HG03342 (cell line): ENCODE measurements around the gene SLC46A2.
A peak's percentile ranks its signal among the peaks of the same experiment; 100 is the strongest.

Experiments used
- ATAC-seq: cut with Tn5 transposase; IDR thresholded peaks from one replicate; pipeline ENCODE4 v1.9.1; 2021; ENCODE audit warnings: mild to moderate bottlenecking, moderate library complexity; ENCODE audit not compliant: unreplicated experiment

The SLC46A2 gene

DNA sequence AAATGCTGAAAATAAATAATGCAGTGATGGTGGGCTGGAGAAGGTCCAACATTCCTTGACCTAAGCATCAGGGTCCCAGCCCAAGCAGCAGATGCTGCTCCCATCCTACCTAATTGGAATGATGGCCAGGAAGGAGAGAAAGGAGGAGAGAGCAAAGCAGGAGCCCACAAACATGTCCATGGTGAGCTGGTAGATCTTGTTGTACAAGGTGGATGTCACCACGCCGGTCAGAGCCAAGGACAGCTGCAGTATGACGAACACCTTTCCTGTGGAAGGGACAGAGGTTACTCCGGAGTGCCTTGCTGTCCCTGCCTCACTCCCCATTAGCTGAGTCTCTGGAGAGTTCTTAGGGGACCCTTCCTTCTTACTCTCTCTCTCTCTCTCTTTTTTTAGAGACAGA, 4.3 kb downstream of the SLC46A2 start:
- ATAC-seq: no peak

DNA sequence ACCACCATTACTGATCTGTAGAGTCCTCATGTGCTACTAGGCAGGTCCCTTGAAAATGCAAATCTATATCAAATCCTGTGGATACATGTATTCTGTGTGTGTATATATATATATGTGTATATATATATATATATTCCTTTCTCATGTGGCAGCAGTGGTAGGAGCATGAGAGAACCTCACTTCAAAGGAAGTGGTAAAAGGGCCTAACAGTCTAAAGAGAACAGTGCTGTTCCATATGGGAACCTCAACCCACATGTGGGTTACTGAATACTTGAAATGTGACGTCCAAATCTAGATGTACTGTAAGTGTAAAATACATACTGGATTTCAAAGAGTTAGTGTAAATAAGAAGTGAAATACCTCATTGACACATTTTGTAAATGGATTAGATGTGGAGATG, 5.4 kb downstream of the SLC46A2 start:
- ATAC-seq: no peak

DNA sequence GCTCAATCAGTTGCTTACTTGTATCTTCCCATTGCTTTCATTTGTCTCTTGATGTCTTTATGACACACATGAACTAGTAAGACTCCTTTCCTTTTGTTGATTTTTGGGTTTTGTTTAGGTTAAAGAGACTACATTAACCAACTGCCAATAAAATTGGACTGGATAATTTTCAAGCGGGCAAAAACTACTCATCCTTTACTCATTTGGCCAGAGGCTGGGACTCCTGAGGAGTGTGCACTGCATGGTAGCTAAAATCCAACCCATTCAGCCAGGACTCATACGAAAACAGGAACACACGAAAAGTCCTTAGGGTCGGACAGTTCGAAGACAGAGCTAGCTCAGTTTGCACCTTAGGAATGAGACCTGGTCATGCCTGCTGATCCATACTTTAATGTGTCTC, 6.0 kb downstream of the SLC46A2 start:
- no peak for ATAC-seq

DNA sequence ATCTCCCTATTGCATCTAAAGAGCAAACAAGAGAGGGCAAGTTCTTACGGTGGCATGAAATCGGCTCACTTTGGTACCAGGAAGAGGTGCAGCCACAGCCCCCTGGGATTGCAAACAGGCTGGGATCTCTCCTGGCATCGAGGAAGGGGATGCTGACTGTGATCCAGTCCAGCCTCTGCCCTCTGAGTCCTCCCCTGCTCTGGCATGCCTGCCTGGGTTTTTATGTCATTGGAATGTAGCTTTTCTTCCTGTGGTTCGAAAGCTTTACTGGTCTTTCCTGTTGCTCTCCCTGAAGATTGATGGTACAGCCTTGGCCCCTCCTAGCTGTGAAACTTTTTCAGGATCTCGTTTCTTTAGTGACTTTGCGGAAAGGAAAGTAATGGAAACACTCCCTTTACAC, 6.6 kb downstream of the SLC46A2 start:
- ATAC-seq: no peak

DNA sequence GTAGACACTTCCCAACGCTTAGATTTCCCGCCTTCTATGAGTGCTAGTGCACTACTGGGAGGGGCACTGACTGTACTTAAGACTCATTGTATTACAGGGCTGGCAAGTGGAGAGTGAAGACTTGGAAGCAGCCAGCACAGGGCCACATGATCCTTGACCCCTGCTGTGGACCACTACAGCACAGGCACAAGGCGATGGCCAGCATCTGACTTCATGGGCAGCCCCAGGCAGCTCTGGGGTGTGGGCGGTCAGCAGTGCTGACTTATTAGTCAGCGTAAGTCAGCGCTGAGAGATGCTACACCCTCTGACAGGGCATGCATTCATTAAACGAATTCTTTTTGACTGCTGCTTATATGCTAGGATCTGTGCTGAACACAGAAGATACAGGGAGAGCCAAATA, 9.3 kb downstream of the SLC46A2 start:
- ATAC-seq: no peak

DNA sequence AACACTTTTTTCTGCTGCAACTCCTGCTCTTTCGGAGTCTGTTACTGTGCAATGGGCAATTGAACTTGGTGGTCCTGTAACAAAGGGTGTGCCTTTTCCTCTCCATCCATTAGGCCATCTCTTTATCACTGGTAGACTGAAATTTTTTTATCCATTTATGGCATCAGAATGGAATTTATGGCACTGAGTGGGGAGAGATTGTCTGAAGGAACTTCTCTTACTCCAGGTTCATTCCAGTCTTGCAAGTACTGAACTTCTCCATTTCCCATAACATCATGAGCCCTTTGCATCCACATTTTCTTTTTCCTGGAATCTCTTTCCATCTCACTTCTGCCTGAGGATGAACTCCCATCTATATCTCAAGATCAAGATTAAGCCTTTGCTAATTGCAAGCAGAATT, 10.0 kb downstream of the SLC46A2 start:
- no peak for ATAC-seq

DNA sequence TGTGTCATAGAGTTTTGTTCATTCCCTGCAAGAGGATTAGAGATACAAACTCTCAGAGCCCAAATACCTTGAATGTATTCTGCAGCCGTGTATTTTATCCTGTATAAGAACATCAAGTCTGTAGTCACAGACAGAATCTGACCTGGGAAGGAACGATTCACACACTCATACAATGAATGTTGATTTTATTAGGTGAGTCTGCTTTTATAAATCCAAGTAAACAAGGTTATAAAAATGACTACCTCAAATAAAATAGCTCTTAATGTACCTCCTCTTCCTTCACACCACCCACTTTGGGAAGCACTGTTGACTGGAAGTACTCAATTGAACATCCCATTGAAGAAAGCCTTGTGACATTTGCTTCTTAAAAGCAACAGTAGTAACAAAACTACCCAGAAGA, 11.9 kb downstream of the SLC46A2 start:
- ATAC-seq: no peak

DNA sequence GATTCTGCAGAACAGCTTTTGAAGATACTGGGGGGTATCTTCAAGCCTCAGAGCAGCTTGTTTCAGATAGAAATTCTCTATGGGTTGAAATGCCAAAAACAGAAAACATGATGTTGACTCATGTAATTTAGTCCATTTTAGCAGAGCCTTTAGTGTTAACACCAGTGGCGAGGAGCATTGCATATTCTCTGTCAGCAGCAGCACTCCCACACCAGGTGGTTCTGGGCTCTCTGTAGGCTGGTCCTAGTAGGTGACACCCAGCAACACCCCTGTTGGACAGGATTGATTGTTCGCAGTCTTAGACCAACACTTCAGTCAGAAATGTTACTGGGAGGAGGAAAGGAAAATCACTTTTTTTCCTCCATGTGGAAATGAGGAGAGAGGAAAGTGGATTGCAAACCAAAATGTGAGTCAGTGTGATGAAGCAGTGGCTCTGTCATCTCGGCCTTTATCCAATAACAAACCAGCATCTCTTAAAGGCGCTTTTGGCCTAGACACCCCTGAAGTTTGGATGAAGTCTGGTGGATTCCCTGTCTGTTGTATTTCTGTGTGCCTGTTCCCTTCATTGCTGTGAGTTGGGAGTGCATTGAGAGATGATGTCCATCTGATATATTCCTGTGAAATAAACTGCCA, 16.8 kb downstream of the SLC46A2 start:
- no peak for ATAC-seq

DNA sequence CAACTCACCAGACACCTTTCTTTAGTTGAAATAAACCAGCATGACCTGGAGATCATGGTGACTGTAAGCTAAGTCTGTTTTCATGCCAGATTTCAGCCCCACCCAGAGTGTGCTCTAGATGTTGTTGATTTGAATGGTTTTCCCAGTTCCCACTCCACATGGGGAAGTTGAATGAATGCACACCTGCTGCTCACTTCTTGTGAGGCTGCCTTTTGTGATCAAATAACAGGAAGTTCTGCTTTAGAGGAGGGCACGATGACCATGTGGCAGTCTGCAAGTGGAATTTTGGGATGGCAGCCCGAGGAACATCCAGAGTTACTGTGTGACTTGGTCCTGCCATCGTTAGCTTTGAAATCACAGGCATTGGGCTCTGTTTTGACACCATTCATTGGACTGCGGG, 18.7 kb downstream of the SLC46A2 start:
- no peak for ATAC-seq

DNA sequence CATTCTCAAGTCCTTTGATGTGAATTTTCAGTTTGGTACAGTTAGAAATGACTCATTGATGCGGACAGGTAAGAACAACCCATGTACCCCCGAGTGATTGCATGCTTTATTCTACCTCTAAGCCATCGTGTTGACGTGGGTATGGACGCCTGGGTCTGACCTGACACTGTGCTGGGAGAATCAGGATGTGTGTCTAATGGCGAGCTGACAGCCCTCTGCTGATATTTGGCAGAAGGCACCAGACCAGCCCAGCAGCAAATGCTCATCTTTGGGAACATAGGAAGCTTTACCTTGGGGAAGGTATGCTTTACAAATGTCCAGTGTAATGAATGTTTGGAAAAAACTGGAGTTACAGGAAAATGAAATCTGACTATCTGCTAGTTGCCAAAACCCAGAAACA, 20.1 kb downstream of the SLC46A2 start:
- ATAC-seq: no peak

DNA sequence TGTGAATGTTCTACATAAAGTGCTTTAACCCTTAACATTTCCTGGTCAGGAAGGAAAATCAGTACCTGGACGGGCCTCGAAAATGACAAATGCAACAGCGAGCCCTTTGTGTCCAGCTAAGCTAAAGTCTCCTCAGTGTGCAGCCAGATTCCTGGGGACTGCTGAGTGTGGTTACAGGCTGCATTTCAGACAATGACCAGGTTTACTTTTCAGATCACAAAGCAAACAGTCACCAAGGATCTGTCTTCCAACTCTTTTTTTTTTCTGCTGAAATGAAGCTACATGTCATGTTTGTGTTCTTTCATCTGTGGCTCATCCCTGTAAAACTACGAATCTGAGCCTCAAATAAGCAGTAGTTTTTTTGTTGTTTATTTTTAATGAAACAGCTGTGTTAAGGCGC, 20.8 kb downstream of the SLC46A2 start:
- no peak for ATAC-seq

DNA sequence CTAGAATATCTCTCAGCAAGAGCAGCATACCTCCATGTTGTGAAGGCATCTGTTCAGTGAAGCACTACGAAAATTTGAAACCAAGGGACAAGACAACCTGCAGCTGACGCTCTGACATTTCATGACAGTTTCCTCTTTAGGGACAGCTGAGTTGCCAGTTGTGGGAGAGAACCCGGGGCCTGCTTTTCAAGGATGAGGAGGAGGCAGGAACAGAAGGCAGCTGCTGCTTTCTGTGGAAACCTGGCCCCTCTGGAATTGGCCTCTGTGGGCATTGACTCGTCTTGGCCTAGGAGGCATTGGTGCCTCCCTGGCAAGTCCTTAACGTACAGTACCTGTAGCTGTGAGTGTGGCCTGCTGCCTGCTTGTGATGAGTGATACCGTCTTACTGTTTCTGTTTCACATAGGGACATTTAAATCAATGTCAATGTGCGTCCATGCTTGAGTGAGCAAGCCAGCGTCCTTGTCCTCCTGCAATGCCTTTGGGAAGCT, 21.6 kb downstream of the SLC46A2 start:
- peak; percentile 64 for ATAC-seq

DNA sequence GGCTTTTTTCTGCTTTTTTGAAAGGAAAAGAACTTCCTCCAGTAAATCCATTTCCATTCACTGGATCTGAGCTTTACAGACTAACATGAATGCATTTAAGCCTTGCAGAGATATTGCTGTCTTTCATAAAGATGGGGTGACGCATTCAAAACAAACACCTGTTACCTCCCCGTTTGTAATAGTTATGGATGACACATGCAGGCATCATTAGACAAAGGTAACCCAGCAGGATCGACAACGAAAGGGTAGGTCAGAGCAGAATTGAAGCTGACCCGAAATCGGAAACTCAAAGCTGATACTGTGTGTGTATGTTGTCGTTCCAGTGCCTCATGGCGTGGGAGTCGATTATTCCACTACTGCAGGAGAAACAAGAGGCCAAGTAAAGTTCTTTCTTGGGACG, 22.2 kb downstream of the SLC46A2 start:
- ATAC-seq: no peak

DNA sequence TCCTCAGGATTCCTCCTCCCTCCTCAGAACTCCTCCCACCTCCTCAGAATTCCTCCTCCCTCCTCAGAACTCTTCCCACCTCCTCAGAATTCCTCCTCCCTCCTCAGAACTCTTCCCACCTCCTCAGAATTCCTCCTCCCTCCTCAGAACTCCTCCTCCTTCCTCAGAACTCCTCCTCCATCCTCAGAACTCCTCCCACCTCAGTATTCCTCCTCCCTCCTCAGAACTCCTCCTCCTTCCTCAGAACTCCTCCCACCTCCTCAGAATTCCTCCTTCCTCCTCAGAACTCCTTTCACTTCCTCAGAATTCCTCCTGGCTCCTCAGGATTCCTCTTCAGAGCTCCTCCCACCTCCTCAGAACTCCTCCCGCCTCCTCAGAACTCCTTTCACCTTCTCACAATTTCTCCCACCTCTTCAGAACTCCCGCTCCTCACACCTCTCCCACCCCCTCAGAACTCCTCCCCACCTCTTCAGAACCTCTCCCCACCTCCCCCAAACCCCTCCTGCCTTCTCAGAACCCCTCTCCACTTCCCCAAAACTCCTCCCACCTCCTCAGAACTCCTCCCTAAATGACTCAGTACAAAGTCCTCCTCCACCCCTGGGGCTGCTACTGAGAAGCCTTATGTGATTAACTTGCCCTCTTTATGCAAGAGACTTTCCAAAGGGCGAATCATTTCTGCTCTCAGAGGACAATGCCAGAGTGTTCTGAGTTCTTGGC, 23.2 kb downstream of the SLC46A2 start:
- ATAC-seq: no peak

DNA sequence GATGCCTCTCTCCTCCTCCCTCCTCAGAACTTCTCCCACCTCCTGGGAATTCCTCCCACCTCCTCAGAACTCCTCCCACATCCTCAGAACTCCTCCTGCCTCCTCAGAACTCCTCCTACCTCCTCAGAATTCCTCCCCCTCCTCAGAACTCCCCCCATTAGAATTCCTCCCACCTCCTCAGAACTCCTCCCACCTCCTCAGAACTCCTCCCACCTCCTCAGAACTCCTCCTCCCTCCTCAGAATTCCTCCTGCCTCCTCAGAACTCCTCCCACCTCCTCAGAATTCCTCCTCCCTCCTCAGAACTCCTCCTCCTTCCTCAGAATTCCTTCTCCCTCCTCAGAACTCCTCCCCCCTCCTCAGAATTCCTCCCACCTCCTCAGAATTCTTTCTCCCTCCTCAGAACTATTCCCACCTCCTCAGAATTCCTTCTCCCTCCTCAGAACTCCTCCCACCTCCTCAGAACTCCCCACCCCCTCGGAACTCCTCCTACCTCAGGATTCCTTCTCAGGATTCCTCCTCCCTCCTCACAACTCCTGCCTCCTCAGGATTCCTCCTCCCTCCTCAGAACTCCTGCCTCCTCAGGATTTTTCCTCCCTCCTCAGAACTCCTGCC, 23.9 kb downstream of the SLC46A2 start:
- no peak for ATAC-seq

DNA sequence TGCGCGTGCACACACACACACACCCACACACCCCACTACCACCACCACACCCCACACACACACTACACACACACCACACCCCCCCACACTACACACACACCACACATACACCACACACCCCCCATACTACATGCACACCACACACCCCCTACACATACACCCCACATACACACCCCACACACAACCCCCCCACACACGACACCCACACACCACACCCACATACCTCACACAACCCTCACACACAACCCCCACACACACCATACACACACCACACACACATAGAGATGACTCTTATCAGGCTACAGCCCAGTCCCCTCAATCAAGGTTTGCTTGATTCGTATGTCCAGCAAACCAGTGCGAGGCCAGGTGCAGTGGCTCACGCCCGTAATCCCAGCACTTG, 25.7 kb downstream of the SLC46A2 start:
- ATAC-seq: no peak

DNA sequence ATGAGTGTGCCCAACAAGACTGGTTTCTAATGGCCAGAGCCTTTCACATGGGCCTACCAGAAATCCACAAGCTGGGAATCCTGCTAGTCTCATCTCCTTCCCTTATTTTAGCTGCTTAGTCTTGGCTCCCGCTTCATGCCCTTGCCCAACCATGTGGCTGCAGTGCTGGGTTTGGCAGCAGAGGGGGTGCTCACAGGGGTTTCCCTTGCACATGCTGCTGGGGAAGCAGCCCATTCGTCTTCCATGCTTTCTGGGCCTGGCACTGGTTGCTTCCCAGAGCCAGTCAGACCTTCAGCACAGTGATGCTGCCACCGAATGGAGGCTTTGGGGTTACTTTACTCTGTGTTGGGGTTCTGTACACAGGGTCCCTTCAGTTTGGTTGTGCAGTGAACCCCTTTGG, 26.3 kb downstream of the SLC46A2 start:
- ATAC-seq: no peak

DNA sequence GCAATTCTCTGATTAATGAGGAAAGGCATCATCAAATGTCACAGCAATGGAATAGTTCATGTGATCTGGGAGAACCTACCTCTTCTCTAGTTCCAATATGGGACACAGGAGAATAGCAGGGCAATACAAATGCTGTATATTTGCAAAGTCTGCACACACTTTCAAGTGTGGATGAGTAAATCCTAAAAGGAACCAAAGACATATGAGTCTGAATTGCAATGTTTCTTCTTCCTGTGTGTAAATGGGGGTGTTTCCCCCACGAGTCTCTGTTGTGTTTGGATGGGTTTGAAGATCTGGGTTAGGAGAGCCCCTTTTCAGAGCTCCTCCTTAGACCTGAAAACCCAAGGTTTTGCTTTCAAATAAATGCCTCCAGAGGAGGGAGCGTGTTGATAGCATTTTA, 26.9 kb downstream of the SLC46A2 start:
- ATAC-seq: no peak

DNA sequence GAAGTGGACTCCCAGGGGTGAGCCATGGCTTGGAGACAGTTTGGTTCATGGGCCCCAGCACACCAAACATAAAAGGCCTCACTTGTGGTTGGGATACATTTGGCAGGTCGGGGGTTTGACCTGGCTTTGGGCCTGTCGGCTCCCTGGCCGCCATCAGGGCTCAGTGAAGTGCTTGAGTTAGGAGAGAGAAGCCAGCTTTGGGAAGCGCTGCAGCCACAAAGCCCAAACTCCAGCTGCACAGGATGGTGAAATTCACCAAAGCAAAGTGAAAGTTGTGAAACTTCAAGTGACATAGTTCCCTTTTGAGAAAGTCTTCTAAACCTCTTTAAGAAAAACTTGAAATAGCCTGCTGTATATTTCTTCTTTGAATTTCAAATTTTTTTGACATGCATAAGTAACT, 27.5 kb downstream of the SLC46A2 start:
- ATAC-seq: no peak

DNA sequence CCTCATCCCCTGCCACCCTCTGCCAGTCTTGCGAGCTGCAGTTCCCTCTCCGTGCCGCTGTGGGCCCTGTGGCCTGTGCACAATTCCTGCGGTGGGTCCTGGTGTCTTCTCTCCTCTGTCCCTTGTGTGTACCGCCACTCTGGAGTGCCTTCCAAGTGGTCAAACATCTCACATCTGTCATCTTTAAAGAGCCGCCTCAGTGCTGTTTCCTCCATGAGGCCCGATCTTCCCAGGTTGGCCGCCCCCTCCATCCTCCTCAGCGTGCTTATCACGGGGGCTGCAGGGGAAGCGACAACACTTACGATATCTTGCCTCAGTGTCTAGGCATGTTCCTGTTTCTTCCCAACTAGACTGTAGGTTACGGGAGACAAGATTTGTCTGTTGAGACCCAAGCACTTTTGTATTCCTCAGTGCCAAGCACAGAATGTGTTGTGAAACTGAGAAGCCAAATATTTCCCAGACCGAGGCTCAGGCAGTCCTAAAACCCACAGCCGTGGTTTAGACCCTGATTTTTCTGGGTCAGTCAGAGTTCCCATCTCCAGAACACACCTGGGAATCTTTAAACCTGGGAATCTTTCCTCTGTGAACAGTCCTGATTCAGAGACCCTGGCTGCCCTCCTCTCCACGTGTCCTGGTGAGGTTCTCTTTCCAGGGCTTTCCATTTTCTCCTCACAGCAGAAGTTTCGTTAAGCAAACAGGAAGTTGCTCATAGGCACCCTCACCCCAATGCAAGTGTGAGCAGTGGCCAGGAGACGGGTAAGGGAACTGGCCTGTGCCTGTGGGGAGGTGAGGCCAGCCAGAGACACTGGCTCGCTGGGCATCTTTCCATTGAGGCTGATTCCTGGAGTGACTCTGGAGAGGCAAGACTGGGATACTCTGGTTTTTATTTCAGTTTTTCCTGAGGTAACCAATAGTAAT, 28.8 kb downstream of the SLC46A2 start:
- no peak for ATAC-seq

DNA sequence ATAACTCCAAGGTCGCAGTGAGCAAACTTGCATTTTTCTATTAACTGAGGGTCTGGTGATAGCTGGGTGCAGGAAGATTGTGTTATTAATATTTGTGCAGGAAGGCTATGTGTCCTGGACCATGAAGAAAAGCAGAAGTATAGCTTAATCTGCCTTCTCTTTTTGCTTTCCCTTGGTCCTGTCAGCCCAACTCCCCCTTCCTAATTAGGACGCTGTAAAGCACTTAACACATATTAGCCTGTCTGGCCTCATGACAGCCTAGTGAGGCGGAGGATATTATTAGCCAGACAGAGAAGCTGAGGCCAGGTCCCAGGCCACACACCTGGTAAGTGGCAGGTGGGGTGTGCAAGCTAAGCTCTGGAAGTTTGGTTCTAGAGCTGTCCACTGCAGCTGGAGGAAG, 29.5 kb downstream of the SLC46A2 start:
- ATAC-seq: no peak
